HG02870 (cell line): ENCODE measurements around the gene DNAH14.
"Not testable (repeated sequence)": the region's sequence is repeated elsewhere in the genome, so short reads cannot be mapped to it uniquely, and the experiment has no call there.

Source experiments
- ATAC-seq: cut with Tn5 transposase; IDR thresholded peaks from one replicate; pipeline ENCODE4 v1.9.1; 2021; ENCODE audit warnings: mild to moderate bottlenecking, moderate library complexity; ENCODE audit not compliant: unreplicated experiment

Gene DNAH14

GRCh38 chr1:225335098-225335778 is 405.8 kb downstream of the DNAH14 start:
- not testable (repeated sequence) for ATAC-seq

DNA sequence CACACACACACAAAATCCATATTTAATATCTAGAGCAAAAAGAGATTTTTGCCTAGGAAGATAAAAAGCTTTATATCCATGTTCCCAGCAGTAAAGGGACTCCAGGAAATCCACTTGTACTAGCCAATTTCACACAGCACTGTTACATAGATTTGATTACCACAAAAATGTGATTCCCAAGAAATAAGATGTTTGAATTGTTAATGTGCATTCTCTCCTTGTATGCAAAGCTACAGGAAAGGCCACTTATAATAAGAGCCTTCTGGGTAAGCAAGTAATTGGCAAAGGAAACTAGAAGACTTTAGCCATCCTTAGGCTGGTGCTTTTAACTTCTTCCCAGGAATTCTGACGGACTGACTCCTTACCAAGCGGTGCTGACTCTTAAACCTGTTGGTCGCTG is 409.1 kb downstream of the DNAH14 start:
- ATAC-seq = no peak

- ATAC-seq = no peak
Measured at GRCh38 chr1:225341642-225342041, 412.2 kb downstream of the DNAH14 start.

GRCh38 chr1:225342695-225343094 is 413.2 kb downstream of the DNAH14 start:
- no peak for ATAC-seq

GRCh38 chr1:225343618-225344017 is 414.1 kb downstream of the DNAH14 start:
- ATAC-seq = no peak

DNA sequence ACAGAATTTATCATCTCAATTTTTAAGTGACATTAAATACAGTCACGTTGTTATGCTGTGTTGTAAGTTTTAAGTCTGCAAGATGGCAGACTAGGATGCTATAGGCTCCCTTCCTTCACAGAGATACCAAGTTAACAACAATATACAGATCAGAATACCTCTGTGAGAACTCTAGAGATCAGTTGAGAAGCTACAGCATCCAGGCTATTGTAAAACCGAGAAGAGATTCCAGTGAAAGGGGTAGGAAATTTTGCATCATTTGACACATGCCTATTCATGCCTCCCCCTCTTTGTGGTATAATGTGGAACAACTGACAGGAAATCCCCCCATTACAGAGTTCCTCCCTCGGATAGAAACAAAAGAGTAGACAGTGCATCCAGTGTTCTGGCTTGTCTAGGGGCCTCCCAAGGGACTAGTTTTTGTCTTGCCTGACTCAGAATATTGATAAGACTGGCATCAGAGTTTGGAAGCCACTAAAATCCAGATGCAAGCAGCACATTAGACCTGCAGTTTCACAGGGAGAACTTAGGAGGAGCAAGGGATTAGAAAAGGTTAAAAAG is 417.7 kb downstream of the DNAH14 start:
- no peak for ATAC-seq

DNA sequence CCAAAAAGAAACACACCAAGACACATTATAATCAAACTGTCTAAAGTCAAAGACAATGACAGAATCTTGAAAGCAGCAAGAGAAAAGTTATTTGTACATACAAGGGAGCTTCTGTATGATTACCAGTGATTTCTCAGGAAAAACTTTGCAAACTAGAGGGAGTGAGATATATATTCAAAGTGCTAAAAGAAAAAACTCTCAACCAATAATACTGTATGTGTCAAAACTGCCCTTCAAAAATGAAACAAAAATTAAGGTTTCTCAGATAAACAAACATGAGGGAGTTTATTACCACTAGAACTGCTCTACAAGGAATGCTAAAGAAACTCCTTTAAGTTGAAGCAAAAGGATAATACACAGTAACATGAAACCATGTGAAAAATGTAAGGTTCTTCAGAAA is 418.9 kb downstream of the DNAH14 start:
- ATAC-seq = no peak

GRCh38 chr1:225349826-225350225 is 420.4 kb downstream of the DNAH14 start:
- ATAC-seq = no peak

- ATAC-seq = no peak
Measured at GRCh38 chr1:225350872-225351271, 421.4 kb downstream of the DNAH14 start.

GRCh38 chr1:225354906-225355305 is 425.4 kb downstream of the DNAH14 start:
- no peak for ATAC-seq

GRCh38 chr1:225355863-225356262 is 426.4 kb downstream of the DNAH14 start:
- ATAC-seq = no peak

- no peak for ATAC-seq
Measured at GRCh38 chr1:225360119-225360518, 430.6 kb downstream of the DNAH14 start.

- no peak for ATAC-seq
Measured at GRCh38 chr1:225361176-225361575, 431.7 kb downstream of the DNAH14 start.

GRCh38 chr1:225362805-225363204 is 433.3 kb downstream of the DNAH14 start:
- no peak for ATAC-seq

DNA sequence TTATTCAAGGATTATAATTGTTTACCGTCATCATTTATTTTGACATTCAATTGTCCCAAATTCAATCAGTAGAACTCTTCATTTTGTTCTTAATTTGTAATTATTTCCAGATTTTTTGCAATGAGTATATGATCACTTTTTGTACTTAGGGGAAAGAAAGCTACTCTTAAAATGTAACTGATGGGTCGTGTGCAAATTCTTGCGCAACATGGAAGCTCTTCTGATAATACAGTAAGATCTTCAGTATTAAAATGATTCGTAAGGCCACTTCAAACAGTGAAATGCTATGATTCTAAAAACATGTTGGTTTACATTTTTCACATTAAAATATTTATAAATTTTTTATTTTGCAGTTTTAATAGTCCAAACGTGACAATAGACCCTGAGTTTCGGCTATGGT is 435.0 kb downstream of the DNAH14 start:
- ATAC-seq = no peak

GRCh38 chr1:225366018-225366417 is 436.5 kb downstream of the DNAH14 start:
- no peak for ATAC-seq

- no peak for ATAC-seq
Measured at GRCh38 chr1:225366552-225366951, 437.1 kb downstream of the DNAH14 start.

DNA sequence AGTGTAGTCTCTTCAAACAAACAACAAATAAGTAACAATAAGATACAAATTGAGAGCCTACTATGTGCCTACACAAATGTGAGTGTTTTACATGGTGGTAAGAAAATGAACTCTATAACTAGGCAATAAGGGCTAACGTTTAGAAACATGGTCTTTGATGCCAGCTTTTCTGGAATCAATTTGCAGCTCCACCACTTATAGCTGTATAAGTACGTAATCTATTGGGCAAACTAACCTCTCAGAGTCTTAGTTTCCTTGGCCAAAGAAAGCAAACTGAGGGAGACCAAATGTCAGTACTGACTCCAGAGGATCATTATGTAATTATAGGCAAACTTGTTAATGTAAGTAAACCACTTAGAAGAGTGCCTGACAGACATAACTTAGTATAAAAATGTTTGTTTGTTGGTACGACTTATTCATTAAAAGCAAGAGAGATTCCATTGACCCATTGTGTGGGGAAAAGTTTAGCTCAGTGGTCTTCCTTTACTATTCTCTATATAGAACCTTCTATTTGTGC is 438.6 kb downstream of the DNAH14 start:
- ATAC-seq = no peak

GRCh38 chr1:225371366-225372010 is 442.0 kb downstream of the DNAH14 start:
- ATAC-seq = no peak

- no peak for ATAC-seq
Measured at GRCh38 chr1:225373155-225373554, 443.7 kb downstream of the DNAH14 start.

DNA sequence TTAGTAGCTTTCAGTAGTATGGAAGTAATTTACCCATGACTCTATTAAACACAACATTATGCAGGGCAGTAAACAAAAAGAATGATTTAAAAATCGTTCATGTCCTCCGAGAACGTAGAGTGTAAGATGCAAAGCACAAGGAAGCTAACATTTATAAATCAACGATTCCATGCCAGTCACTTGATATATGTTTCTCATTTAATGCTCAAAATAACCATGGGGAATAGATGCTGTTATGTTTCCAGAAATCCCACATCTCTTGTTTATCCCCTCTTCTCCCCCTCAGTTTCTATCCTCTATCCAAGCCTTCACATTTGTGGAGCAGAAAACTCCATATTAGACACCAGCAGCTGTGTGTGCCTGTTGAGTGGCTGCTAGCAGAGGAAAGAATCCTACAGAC is 445.5 kb downstream of the DNAH14 start:
- no peak for ATAC-seq

GRCh38 chr1:225378880-225379279 is 449.4 kb downstream of the DNAH14 start:
- ATAC-seq = no peak
